SK-N-SH treated with all-trans-retinoic acid at 6 μM for 48 hours (cell line): ENCODE measurements around the gene ASCC3.

Source experiments
- ATAC-seq: fragments of 200-7000 bp; cut with Tn5 transposase; 3 replicates; pipeline ENCODE4 v1.9.1; 2020; ENCODE audit warnings: mild to moderate bottlenecking, moderate library complexity
- ARNTL ChIP-seq: fragments of 450-650 bp; formaldehyde crosslinking; IDR thresholded peaks from 2 replicates; pipeline ENCODE4 v1.5.0; 2020; ENCODE audit warnings: low read depth, mild to moderate bottlenecking, moderate library complexity, borderline replicate concordance
- BACH2 ChIP-seq: fragments of 250-450 bp; sonication (Bioruptor Pico); IDR thresholded peaks from 2 replicates; pipeline ENCODE4 v1.9.0; 2021; ENCODE audit warnings: mild to moderate bottlenecking, borderline replicate concordance
- CSDC2 ChIP-seq: fragments of 250-450 bp; sonication (Bioruptor Pico); IDR thresholded peaks from 2 replicates; pipeline ENCODE4 v1.5.0; 2020; ENCODE audit warnings: mild to moderate bottlenecking, moderate library complexity
- ESRRG ChIP-seq: fragments of 250-450 bp; sonication (Bioruptor Pico); IDR thresholded peaks from 2 replicates; pipeline ENCODE4 v1.6.1; 2021; ENCODE audit warnings: mild to moderate bottlenecking
- GLIS3 ChIP-seq: fragments of 250-450 bp; sonication (Bioruptor Pico); IDR thresholded peaks from 2 replicates; pipeline ENCODE4 v1.5.0; 2020; ENCODE audit warnings: mild to moderate bottlenecking, moderate library complexity
- ISL1 ChIP-seq: fragments of 250-450 bp; sonication (Bioruptor Pico); IDR thresholded peaks from 2 replicates; pipeline ENCODE4 v2.1.2; 2022; ENCODE audit warnings: mild to moderate bottlenecking, moderate library complexity
- PPARA ChIP-seq: fragments of 250-450 bp; sonication (Bioruptor Pico); IDR thresholded peaks from 2 replicates; pipeline ENCODE4 v1.5.0; 2020; ENCODE audit warnings: mild to moderate bottlenecking, borderline replicate concordance
- RARB ChIP-seq: fragments of 250-450 bp; sonication (Bioruptor Pico); IDR thresholded peaks from 2 replicates; pipeline ENCODE4 v1.8.0; 2021; ENCODE audit warnings: mild to moderate bottlenecking, moderate library complexity
- SNAI2 ChIP-seq: fragments of 250-450 bp; sonication (Bioruptor Pico); IDR thresholded peaks from 2 replicates; pipeline ENCODE4 v1.5.0; 2020; ENCODE audit warnings: mild to moderate bottlenecking, moderate library complexity
- TCF4 ChIP-seq: fragments of 250-450 bp; sonication (Bioruptor Pico); IDR thresholded peaks from 2 replicates; pipeline ENCODE4 v1.8.0; 2021; ENCODE audit warnings: mild to moderate bottlenecking, moderate library complexity, borderline replicate concordance
- TOX ChIP-seq: fragments of 250-450 bp; sonication (Bioruptor Pico); IDR thresholded peaks from 2 replicates; pipeline ENCODE4 v1.8.0; 2021; ENCODE audit warnings: mild to moderate bottlenecking, moderate library complexity, borderline replicate concordance
- ZC3H10 ChIP-seq: fragments of 250-450 bp; sonication (Bioruptor Pico); IDR thresholded peaks from 2 replicates; pipeline ENCODE4 v1.5.1; 2021; ENCODE audit warnings: mild to moderate bottlenecking, moderate library complexity
- ZFP3 ChIP-seq: fragments of 250-450 bp; sonication (Bioruptor Pico); IDR thresholded peaks from 2 replicates; pipeline ENCODE4 v1.5.0; 2020; ENCODE audit warnings: mild to moderate bottlenecking, moderate library complexity
- ZFP30 ChIP-seq: fragments of 450-650 bp; formaldehyde crosslinking; IDR thresholded peaks from 2 replicates; pipeline ENCODE4 v1.5.0; 2022; ENCODE audit warnings: mild to moderate bottlenecking, moderate library complexity
- ZNF565 ChIP-seq: fragments of 450-650 bp; formaldehyde crosslinking; conservative IDR thresholded peaks from 2 replicates; pipeline ENCODE4 v1.5.0; 2020; ENCODE audit warnings: low read depth, mild to moderate bottlenecking, moderate library complexity
- ZNF70 ChIP-seq: fragments of 450-650 bp; formaldehyde crosslinking; IDR thresholded peaks from 2 replicates; pipeline ENCODE4 v1.5.0; 2020; ENCODE audit warnings: mild to moderate bottlenecking, moderate library complexity
- ZNF8 ChIP-seq: fragments of 450-650 bp; formaldehyde crosslinking; IDR thresholded peaks from 2 replicates; pipeline ENCODE4 v1.5.0; 2020; ENCODE audit warnings: mild to moderate bottlenecking, moderate library complexity
- TF ChIP-seq, protein P1 (sequence below): fragments of 250-450 bp; sonication (Bioruptor Pico); IDR thresholded peaks from 2 replicates; pipeline ENCODE4 v1.5.1; 2020; ENCODE audit warnings: low read depth, mild to moderate bottlenecking, moderate library complexity
- TF ChIP-seq, protein P2 (sequence below): fragments of 250-450 bp; sonication (Bioruptor Pico); IDR thresholded peaks from 2 replicates; pipeline ENCODE4 v1.5.0; 2020; ENCODE audit warnings: mild to moderate bottlenecking, moderate library complexity
- TF ChIP-seq, protein P3 (sequence below): fragments of 250-450 bp; sonication (Bioruptor Pico); IDR thresholded peaks from 2 replicates; pipeline ENCODE4 v1.5.1; 2021; ENCODE audit warnings: mild to moderate bottlenecking, moderate library complexity

The ASCC3 gene, protein sequence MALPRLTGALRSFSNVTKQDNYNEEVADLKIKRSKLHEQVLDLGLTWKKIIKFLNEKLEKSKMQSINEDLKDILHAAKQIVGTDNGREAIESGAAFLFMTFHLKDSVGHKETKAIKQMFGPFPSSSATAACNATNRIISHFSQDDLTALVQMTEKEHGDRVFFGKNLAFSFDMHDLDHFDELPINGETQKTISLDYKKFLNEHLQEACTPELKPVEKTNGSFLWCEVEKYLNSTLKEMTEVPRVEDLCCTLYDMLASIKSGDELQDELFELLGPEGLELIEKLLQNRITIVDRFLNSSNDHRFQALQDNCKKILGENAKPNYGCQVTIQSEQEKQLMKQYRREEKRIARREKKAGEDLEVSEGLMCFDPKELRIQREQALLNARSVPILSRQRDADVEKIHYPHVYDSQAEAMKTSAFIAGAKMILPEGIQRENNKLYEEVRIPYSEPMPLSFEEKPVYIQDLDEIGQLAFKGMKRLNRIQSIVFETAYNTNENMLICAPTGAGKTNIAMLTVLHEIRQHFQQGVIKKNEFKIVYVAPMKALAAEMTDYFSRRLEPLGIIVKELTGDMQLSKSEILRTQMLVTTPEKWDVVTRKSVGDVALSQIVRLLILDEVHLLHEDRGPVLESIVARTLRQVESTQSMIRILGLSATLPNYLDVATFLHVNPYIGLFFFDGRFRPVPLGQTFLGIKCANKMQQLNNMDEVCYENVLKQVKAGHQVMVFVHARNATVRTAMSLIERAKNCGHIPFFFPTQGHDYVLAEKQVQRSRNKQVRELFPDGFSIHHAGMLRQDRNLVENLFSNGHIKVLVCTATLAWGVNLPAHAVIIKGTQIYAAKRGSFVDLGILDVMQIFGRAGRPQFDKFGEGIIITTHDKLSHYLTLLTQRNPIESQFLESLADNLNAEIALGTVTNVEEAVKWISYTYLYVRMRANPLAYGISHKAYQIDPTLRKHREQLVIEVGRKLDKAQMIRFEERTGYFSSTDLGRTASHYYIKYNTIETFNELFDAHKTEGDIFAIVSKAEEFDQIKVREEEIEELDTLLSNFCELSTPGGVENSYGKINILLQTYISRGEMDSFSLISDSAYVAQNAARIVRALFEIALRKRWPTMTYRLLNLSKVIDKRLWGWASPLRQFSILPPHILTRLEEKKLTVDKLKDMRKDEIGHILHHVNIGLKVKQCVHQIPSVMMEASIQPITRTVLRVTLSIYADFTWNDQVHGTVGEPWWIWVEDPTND (N-terminal part only)

DNA sequence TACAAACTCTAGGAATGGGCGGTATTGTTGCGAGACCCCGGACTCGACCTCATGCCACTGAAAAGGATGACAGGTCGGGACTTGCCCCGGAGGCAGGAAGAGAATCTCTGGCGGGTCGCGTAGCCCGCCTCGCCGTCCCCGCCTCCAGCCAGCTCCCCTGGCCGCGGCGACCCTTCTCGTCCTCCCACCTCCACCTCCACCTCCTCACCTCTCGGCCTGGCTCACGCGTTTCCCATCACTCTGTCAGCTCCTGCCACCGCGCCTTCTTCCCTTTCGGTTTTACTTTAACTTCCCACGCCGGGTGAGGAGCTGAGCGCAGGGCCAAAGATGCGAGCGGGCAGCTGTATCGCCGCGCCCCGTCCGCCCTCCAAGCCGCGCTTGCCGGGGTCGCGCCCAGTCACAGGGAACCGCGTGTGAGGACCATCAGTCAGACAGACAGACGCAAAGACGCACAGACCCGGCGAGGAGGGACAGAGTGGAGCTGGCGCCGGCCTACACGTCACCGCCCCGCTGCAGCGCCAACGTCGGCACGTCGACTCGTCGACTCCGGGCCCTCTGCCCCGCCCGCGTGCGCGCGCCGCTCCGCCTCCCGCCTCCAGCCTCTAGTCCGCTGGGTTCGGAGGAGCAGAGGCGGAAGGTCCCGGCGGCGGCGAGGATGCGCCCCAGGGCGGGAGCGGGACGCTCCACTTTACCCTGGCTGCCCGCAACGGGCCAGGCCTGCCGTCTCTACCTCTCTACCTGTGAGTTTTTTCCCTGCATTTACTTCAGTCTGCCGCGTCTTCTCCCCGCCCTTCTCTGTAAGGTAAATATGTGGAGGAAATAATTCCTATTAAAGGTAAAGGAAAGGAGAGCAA is at the start of gene ASCC3:
Gene ASCC3 (minus strand): TSS at position 477 of the 854 bp plus-strand sequence. CDS start 13,332 bp downstream, outside the sequence.
- ATAC-seq, result peak; percentile 98
- TF ChIP-seq ZC3H10 (no peak), GLIS3 (CRISPR knock-in tag) (no peak), TOX (no peak), ZNF8 (CRISPR knock-in tag) (no peak)
- TF ChIP-seq, all 23 proteins: peak for 0

DNA sequence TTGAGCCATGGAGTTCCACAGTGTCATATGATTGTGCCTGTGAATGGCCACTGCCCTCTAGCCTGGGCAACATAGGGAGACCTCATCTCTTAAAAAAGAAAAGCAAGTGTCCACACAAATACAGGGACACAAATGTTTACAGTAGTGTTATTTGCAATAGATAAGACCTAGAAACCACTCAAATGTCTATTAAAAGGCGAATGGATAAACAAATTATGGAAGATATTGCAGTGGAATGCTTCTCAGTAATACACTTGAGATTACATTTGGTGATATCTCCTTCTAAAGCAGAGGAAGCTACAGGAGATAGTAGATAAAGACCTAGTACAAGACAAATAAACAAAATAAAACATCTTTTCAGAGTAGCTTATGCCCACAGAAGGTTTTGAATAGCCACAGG is 44.6 kb upstream of the ASCC3 start:
- TF ChIP-seq, protein P1, sequence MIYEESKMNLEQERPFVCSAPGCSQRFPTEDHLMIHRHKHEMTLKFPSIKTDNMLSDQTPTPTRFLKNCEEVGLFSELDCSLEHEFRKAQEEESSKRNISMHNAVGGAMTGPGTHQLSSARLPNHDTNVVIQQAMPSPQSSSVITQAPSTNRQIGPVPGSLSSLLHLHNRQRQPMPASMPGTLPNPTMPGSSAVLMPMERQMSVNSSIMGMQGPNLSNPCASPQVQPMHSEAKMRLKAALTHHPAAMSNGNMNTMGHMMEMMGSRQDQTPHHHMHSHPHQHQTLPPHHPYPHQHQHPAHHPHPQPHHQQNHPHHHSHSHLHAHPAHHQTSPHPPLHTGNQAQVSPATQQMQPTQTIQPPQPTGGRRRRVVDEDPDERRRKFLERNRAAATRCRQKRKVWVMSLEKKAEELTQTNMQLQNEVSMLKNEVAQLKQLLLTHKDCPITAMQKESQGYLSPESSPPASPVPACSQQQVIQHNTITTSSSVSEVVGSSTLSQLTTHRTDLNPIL (CRISPR knock-in tag), result no peak
- TF ChIP-seq PPARA (CRISPR knock-in tag), result no peak
- no peak for TF ChIP-seq ZFP30 (CRISPR knock-in tag)
- TF ChIP-seq TCF4 (CRISPR knock-in tag), result peak; percentile 14; the same call in 1 of the 2 replicates
- no peak for TF ChIP-seq BACH2 (CRISPR knock-in tag)
- TF ChIP-seq ESRRG (CRISPR knock-in tag), result no peak
- TF ChIP-seq, protein P2, sequence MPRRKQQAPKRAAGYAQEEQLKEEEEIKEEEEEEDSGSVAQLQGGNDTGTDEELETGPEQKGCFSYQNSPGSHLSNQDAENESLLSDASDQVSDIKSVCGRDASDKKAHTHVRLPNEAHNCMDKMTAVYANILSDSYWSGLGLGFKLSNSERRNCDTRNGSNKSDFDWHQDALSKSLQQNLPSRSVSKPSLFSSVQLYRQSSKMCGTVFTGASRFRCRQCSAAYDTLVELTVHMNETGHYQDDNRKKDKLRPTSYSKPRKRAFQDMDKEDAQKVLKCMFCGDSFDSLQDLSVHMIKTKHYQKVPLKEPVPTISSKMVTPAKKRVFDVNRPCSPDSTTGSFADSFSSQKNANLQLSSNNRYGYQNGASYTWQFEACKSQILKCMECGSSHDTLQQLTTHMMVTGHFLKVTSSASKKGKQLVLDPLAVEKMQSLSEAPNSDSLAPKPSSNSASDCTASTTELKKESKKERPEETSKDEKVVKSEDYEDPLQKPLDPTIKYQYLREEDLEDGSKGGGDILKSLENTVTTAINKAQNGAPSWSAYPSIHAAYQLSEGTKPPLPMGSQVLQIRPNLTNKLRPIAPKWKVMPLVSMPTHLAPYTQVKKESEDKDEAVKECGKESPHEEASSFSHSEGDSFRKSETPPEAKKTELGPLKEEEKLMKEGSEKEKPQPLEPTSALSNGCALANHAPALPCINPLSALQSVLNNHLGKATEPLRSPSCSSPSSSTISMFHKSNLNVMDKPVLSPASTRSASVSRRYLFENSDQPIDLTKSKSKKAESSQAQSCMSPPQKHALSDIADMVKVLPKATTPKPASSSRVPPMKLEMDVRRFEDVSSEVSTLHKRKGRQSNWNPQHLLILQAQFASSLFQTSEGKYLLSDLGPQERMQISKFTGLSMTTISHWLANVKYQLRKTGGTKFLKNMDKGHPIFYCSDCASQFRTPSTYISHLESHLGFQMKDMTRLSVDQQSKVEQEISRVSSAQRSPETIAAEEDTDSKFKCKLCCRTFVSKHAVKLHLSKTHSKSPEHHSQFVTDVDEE (CRISPR knock-in tag), result 0 out of 2 replicates have a peak, but pooled peaks have one; percentile 46
- no peak for TF ChIP-seq ZNF8 (CRISPR knock-in tag)
- ATAC-seq, result no peak

DNA sequence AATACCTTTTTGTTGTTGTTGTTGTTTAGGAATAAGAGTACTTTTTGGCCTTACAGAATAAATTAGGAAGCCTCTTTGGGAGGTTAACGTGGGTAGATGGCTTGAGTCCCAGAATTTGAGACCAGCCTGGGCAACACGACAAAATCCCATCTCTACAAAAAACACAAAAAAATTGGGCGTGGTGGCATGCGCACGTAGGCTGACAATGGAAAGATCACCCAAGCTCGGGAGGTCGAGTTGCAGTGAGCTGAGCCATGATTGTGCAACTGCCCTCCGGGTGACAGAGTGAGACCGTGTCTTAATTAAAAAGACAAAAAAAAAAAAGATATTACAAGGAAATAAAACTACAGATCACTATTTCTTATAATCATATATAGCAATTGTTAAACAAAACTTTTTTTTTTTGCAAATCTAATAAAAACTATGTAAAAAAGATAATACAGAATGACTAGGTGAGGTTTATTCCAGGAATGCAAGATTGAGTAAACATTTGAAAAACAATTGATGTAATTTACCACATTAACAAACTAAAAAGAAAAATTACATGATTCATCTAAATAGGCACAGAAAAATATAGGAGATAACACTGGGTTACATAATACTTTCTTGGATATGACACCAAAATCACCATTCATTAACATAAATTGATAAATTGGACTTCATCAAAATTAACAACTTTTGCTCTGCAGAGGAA is 43.6 kb upstream of the ASCC3 start:
- TF ChIP-seq ZFP30 (CRISPR knock-in tag) (no peak), RARB (CRISPR knock-in tag) (no peak), CSDC2 (CRISPR knock-in tag) (no peak), ARNTL (CRISPR knock-in tag) (no peak), GLIS3 (CRISPR knock-in tag) (no peak), TOX (no peak), PPARA (CRISPR knock-in tag) (no peak), ISL1 (CRISPR knock-in tag) (no peak), ZNF70 (no peak), ZFP3 (no peak), ZNF565 (CRISPR knock-in tag) (no peak), TCF4 (CRISPR knock-in tag) (no peak), SNAI2 (no peak), ESRRG (CRISPR knock-in tag) (no peak)
- TF ChIP-seq, protein P1 (CRISPR knock-in tag), result no peak
- TF ChIP-seq, protein P3, sequence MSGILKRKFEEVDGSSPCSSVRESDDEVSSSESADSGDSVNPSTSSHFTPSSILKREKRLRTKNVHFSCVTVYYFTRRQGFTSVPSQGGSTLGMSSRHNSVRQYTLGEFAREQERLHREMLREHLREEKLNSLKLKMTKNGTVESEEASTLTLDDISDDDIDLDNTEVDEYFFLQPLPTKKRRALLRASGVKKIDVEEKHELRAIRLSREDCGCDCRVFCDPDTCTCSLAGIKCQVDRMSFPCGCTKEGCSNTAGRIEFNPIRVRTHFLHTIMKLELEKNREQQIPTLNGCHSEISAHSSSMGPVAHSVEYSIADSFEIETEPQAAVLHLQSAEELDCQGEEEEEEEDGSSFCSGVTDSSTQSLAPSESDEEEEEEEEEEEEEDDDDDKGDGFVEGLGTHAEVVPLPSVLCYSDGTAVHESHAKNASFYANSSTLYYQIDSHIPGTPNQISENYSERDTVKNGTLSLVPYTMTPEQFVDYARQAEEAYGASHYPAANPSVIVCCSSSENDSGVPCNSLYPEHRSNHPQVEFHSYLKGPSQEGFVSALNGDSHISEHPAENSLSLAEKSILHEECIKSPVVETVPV, result no peak
- no peak for ATAC-seq
